GM19351 (cell line): ENCODE data around the gene WDR7.

ENCODE experiments used
- ATAC-seq: cut with Tn5 transposase; IDR thresholded peaks from one replicate; pipeline ENCODE4 v1.9.1; 2021; ENCODE audit warnings: mild to moderate bottlenecking, moderate library complexity; ENCODE audit not compliant: unreplicated experiment

Gene WDR7

GRCh38 chr18:56929886-56930285 is 278.7 kb downstream of the WDR7 start:
- no peak for ATAC-seq

- no peak for ATAC-seq
Measured at GRCh38 chr18:56933472-56933871, 282.3 kb downstream of the WDR7 start.

GRCh38 chr18:56934131-56934530 is 283.0 kb downstream of the WDR7 start:
- ATAC-seq = no peak

- ATAC-seq = no peak
Measured at GRCh38 chr18:56934906-56935305, 283.7 kb downstream of the WDR7 start.

GRCh38 chr18:56935434-56936040 is 284.4 kb downstream of the WDR7 start:
- ATAC-seq = no peak

- no peak for ATAC-seq
Measured at GRCh38 chr18:56936457-56936856, 285.3 kb downstream of the WDR7 start.

GRCh38 chr18:56937874-56938430 is 286.8 kb downstream of the WDR7 start:
- no peak for ATAC-seq

- ATAC-seq = no peak
Measured at GRCh38 chr18:56945171-56946083, 294.3 kb downstream of the WDR7 start.

- ATAC-seq = no peak
Measured at GRCh38 chr18:56947236-56947635, 296.1 kb downstream of the WDR7 start.

GRCh38 chr18:56952026-56952425 is 300.9 kb downstream of the WDR7 start:
- ATAC-seq = no peak

GRCh38 chr18:56953428-56954198 is 302.5 kb downstream of the WDR7 start:
- ATAC-seq = no peak

- ATAC-seq = no peak
Measured at GRCh38 chr18:56955490-56955889, 304.3 kb downstream of the WDR7 start.

- ATAC-seq = no peak
Measured at GRCh38 chr18:56959120-56959519, 308.0 kb downstream of the WDR7 start.

- ATAC-seq = no peak
Measured at GRCh38 chr18:56962322-56962721, 311.2 kb downstream of the WDR7 start.

- no peak for ATAC-seq
Measured at GRCh38 chr18:56967035-56967434, 315.9 kb downstream of the WDR7 start.

GRCh38 chr18:56973487-56973886 is 322.3 kb downstream of the WDR7 start:
- no peak for ATAC-seq

GRCh38 chr18:56974141-56974540 is 323.0 kb downstream of the WDR7 start:
- no peak for ATAC-seq

- ATAC-seq = no peak
Measured at GRCh38 chr18:56975276-56975675, 324.1 kb downstream of the WDR7 start.

GRCh38 chr18:56977309-56977708 is 326.1 kb downstream of the WDR7 start:
- ATAC-seq = no peak

GRCh38 chr18:56977771-56978170 is 326.6 kb downstream of the WDR7 start:
- no peak for ATAC-seq

- ATAC-seq = no peak
Measured at GRCh38 chr18:56980151-56980550, 329.0 kb downstream of the WDR7 start.
